ENCODE results near the gene CRK. TPM values are rescaled to one million over a fixed set of nuclear protein-coding genes. Genes with fewer than 3 reads are reported as not detected.
A peak's percentile ranks its signal among the peaks of the same experiment; 100 is the strongest.

The CRK gene
- 10 to 100 TPM; 16.9 to 29.0 (median 20.9) TPM for total RNA-seq
- polyA plus RNA-seq, result 10 to 100 TPM; 20.0 to 24.3 TPM
- 36.2 reads per million, percentile 64 among the genes with 10 or more reads in this experiment for total RNA-seq

DNA sequence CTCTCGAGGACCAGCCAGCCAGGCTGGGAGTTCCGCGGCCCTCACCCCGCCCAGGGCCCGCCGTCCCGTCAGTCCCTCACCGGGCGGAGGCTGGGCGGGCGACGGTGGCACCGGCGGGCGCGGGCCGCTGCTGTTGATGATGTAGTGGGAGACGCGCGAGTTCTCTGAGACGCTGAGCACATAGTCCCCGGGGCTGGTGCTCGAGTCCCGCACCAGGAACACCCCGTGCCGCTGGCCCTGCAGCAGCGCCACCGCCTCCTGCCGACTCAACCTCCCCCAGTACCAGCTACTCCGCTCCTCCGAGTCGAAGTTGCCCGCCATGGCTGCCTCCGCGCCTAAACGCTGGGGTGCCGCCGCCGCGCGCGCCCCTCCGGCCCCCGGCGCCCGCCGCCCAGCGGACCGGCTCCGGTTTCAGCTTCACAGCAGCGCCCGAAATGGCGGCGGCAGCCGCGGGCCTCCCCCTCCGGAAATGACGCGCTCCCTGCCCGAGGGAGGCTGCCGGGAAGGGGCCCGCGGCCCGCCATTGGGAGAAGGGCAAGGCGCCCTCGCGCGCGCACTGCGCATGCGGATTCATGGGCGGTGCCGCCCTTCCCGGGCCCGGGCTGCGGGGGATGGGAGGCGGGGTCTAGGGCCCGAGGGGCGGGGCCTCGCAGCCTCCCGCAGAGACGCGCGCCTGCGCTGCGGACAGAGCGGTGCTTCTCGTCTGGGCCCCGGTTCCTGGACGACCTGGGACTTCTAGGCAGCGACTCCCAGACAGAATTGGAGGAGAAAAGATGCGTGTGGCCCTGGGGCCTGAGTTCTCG is at the start of gene CRK:
CRK (minus strand) TSS at position 436 of the 803 bp plus-strand sequence; CDS start at position 321, 115 bp downstream.
- Histone ChIP-seq H3K27me3 (ENCODE audit: control insufficient read depth in 2 of 2, insufficient read depth in 2 of 2, low read length in 2 of 2) (no peaks in the 10 kb centered on the region), H3K9me3 (ENCODE audit: control insufficient read depth in 2 of 3, low read length in 3 of 3) (no peaks in the 10 kb centered on the region), H3K36me3 (ENCODE audit: control insufficient read depth in 2 of 3, insufficient read depth in 3 of 3, low read length in 3 of 3) (peaks cover 0 to 11% (median 0%) of the 10 kb centered on the region in 3 experiments), H3K4me3 (ENCODE audit: low read length) (peak within 1 kb of the TSS; percentile 94), H3K27ac (ENCODE audit: low read depth, low read length) (peak within 1 kb of the TSS; percentile 97), H3K4me1 (ENCODE audit: control insufficient read depth in 2 of 2, insufficient read depth in 2 of 2, low read length in 2 of 2) (peaks cover 18 to 37% of the 10 kb centered on the region in 2 donors)
- ChIA-PET CTCF (no interaction called here), POLR2A (interaction anchor here (0.8 to 2.8 kb wide), 5 partner anchors 15 to 60 kb away, joined by 3 to 15 read pairs (median 5); partner anchors contain the start of genes INPP5K and YWHAE)
- DNase-seq (peak; percentile 97 to 100 (median 99)), ATAC-seq (peak; percentile 97)
- peaks cover 0 to 7% (median 4%) of the 10 kb centered on the region in 5 donors for H3K36me3 Mint-ChIP-seq
- peaks cover 28 to 64% (median 48%) of the 10 kb centered on the region in 7 donors for H3K4me1 Mint-ChIP-seq
- intact Hi-C loops (cut with micrococcal nuclease), result loop anchor here (1.0 to 2.0 kb wide), 13 partner anchors 29 to 585 kb away; partner anchors contain the start of genes INPP5K (in 2 of the 2), PITPNA (in 2 of the 2), YWHAE (in 2 of the 2) and PRPF8 (in 1 of the 2)
- no peaks in the 10 kb centered on the region for H3K9me3 Mint-ChIP-seq
- peaks cover 0 to 23% (median 4%) of the 10 kb centered on the region in 5 donors for H3K27me3 Mint-ChIP-seq
- H3K27ac Mint-ChIP-seq, result peak within 1 kb of the TSS; percentile 63 to 92 (median 86)
- peak within 1 kb of the TSS; percentile 86 to 95 (median 90) for H3K4me3 Mint-ChIP-seq

DNA sequence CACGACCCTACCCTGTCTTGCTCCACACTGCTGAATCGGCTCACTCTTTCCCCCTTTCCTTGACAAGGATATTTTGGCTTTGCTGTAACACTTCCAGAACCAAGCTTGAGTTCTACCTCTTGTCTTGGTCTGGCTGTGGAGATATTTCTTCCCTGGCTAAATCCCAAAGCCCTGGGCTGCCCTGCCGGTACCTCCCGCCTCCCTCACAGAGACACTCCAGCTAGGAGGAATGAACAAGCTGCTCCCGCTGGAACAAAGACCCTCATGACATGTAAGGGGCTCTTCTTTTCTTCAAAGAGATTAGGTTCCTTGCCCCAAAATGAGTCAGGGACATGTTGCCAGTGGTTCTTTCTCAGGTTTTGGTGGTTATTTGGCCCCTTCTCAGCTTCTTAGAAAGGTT is 49.6 kb upstream of the CRK start:
- peaks cover 0 to 42% (median 13%) of the 10 kb centered on the region in 5 donors for H3K36me3 Mint-ChIP-seq

DNA sequence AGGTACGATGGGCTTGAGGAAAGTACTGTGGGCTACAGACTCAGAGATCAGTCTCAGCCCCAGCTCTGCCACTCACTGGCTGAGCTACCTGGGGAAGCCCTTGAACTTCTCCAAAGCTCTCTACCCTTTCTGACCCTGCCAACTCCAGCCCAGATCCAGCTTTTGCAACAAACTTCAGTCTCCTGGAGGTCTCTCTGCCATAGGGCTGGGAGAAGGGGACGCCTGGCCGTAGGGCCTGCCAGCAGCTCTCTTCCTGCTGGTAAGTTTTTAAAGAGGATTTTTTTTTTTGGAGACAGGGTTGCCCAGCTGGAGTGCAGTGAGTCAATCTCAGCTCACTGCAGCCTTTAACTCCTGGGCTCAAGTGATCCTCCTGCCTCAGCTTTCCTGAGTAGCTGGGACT is 48.8 kb upstream of the CRK start:
- ATAC-seq (no peak), DNase-seq (no peak)
- Histone ChIP-seq H3K9me3 (ENCODE audit: control insufficient read depth in 2 of 3, low read length in 3 of 3) (no peaks in the 10 kb centered on the region), H3K4me3 (ENCODE audit: low read length) (no peak overlapping the region), H3K27me3 (ENCODE audit: control insufficient read depth in 2 of 2, insufficient read depth in 2 of 2, low read length in 2 of 2) (no peaks in the 10 kb centered on the region), H3K27ac (ENCODE audit: low read depth, low read length) (no peak overlapping the region), H3K36me3 (ENCODE audit: control insufficient read depth in 2 of 3, insufficient read depth in 3 of 3, low read length in 3 of 3) (peaks cover 0 to 62% (median 4%) of the 10 kb centered on the region in 3 experiments), H3K4me1 (ENCODE audit: control insufficient read depth in 2 of 2, insufficient read depth in 2 of 2, low read length in 2 of 2) (no peaks in the 10 kb centered on the region)
- H3K36me3 Mint-ChIP-seq, result peaks cover 0 to 37% (median 12%) of the 10 kb centered on the region in 5 donors
- intact Hi-C loops (cut with micrococcal nuclease), result no loop called here
- POLR2A ChIA-PET, result interaction anchor here (0.6 kb wide), 1 partner anchor 17 kb away, joined by 3 read pairs; no protein-coding TSS in a partner anchor
- no peaks in the 10 kb centered on the region for H3K9me3 Mint-ChIP-seq
- H3K4me3 Mint-ChIP-seq, result no peak overlapping the region
- CTCF ChIA-PET, result interaction anchor here (1.6 kb wide), 1 partner anchor 11 kb away, joined by 4 read pairs; the partner anchor contains the start of gene INPP5K
- peaks cover 0 to 9% (median 7%) of the 10 kb centered on the region in 7 donors for H3K4me1 Mint-ChIP-seq
- no peak overlapping the region for H3K27ac Mint-ChIP-seq
- no peaks in the 10 kb centered on the region for H3K27me3 Mint-ChIP-seq

More for the DNA sequence above, 49.6 kb upstream of the CRK start:
- Mint-ChIP-seq H3K27ac (peak overlapping the region in 1 of 9 donors; percentile 63), H3K27me3 (no peaks in the 10 kb centered on the region), H3K4me1 (peaks cover 0 to 10% (median 9%) of the 10 kb centered on the region in 7 donors), H3K4me3 (no peak overlapping the region), H3K9me3 (no peaks in the 10 kb centered on the region)
- intact Hi-C loops (cut with micrococcal nuclease), result no loop called here
- no peaks in the 10 kb centered on the region for H3K9me3 ChIP-seq (ENCODE audit: control insufficient read depth in 2 of 3, low read length in 3 of 3)
- ChIA-PET POLR2A (no interaction called here), CTCF (interaction anchor here (1.6 kb wide), 1 partner anchor 10 kb away, joined by 4 read pairs; the partner anchor contains the start of gene INPP5K)
- no peaks in the 10 kb centered on the region for H3K27me3 ChIP-seq (ENCODE audit: control insufficient read depth in 2 of 2, insufficient read depth in 2 of 2, low read length in 2 of 2)
- no peak overlapping the region for H3K27ac ChIP-seq (ENCODE audit: low read depth, low read length)
- H3K4me3 ChIP-seq (ENCODE audit: low read length), result no peak overlapping the region
- DNase-seq (no peak), ATAC-seq (no peak)
- H3K4me1 ChIP-seq (ENCODE audit: control insufficient read depth in 2 of 2, insufficient read depth in 2 of 2, low read length in 2 of 2), result no peaks in the 10 kb centered on the region
- H3K36me3 ChIP-seq (ENCODE audit: control insufficient read depth in 2 of 3, insufficient read depth in 3 of 3, low read length in 3 of 3), result peaks cover 0 to 64% (median 4%) of the 10 kb centered on the region in 3 experiments

DNA sequence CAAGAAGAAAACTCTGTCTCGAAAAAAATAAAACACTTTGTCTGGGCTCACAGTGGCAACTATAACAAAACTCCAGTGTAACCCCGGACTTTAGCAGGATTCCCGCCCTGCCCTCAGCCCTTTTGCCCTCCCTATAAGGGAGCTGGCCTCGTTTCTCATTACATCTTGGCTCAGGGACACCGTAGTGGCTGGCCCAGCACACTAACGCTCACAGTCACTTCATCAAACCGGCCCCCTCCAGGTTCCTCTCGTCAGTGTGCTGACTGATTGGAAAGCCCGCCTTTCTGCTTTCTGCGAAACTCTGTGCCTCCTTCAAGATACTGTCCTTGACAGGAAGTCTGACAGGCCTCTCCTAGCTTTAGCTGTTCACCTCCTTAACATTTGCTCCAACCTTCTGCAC is 47.7 kb upstream of the CRK start:
- ATAC-seq (no peak), DNase-seq (no peak)
- Mint-ChIP-seq H3K9me3 (no peaks in the 10 kb centered on the region), H3K4me3 (no peak overlapping the region), H3K4me1 (peaks cover 0 to 3% (median 0%) of the 10 kb centered on the region in 7 donors), H3K36me3 (peaks cover 0 to 29% (median 7%) of the 10 kb centered on the region in 5 donors), H3K27me3 (no peaks in the 10 kb centered on the region), H3K27ac (peak overlapping the region in 1 of 9 donors; percentile 6)
- ChIA-PET POLR2A (no interaction called here), CTCF (no interaction called here)
- no peaks in the 10 kb centered on the region for H3K27me3 ChIP-seq (ENCODE audit: control insufficient read depth in 2 of 2, insufficient read depth in 2 of 2, low read length in 2 of 2)
- H3K4me1 ChIP-seq (ENCODE audit: control insufficient read depth in 2 of 2, insufficient read depth in 2 of 2, low read length in 2 of 2), result no peaks in the 10 kb centered on the region
- no peak overlapping the region for H3K4me3 ChIP-seq (ENCODE audit: low read length)
- no peaks in the 10 kb centered on the region for H3K9me3 ChIP-seq (ENCODE audit: control insufficient read depth in 2 of 3, low read length in 3 of 3)
- intact Hi-C loops (cut with micrococcal nuclease), result no loop called here
- H3K36me3 ChIP-seq (ENCODE audit: control insufficient read depth in 2 of 3, insufficient read depth in 3 of 3, low read length in 3 of 3), result peaks cover 0 to 55% (median 0%) of the 10 kb centered on the region in 3 experiments
- no peak overlapping the region for H3K27ac ChIP-seq (ENCODE audit: low read depth, low read length)

DNA sequence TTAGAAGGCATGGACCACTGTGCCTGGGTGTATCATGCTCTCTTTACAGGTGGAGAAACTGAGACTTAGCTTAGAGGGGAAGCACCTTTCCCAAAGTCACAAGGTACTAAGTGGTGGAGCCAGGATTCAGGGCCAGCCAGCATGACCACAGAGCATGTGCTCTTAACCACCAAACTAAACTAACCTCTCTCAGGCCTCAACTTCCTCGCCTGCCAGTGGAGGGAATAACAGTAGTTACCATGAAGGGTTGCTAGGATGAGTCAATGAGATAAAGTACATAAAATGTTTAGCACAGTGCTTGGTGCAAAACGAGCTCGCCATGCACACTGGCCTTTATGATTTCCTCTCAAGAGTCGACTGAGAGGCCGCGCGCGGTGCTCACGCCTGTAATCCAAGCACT is 42.8 kb upstream of the CRK start:
- Histone ChIP-seq H3K4me1 (ENCODE audit: control insufficient read depth in 2 of 2, insufficient read depth in 2 of 2, low read length in 2 of 2) (no peaks in the 10 kb centered on the region), H3K27ac (ENCODE audit: low read depth, low read length) (no peak overlapping the region), H3K4me3 (ENCODE audit: low read length) (no peak overlapping the region), H3K36me3 (ENCODE audit: control insufficient read depth in 2 of 3, insufficient read depth in 3 of 3, low read length in 3 of 3) (peaks cover 0 to 45% (median 0%) of the 10 kb centered on the region in 3 experiments), H3K9me3 (ENCODE audit: control insufficient read depth in 2 of 3, low read length in 3 of 3) (no peaks in the 10 kb centered on the region), H3K27me3 (ENCODE audit: control insufficient read depth in 2 of 2, insufficient read depth in 2 of 2, low read length in 2 of 2) (no peaks in the 10 kb centered on the region)
- H3K36me3 Mint-ChIP-seq, result peaks cover 0 to 6% (median 0%) of the 10 kb centered on the region in 5 donors
- H3K9me3 Mint-ChIP-seq, result no peaks in the 10 kb centered on the region
- intact Hi-C loops (cut with micrococcal nuclease), result no loop called here
- ChIA-PET CTCF (no interaction called here), POLR2A (interaction anchor here (0.6 kb wide), 1 partner anchor 354 kb away, joined by 3 read pairs; no protein-coding TSS in a partner anchor)
- ATAC-seq (no peak), DNase-seq (no peak)
- peaks cover 0 to 3% (median 2%) of the 10 kb centered on the region in 7 donors for H3K4me1 Mint-ChIP-seq
- peak overlapping the region in 1 of 9 donors; percentile 22 for H3K27ac Mint-ChIP-seq
- H3K27me3 Mint-ChIP-seq, result no peaks in the 10 kb centered on the region
- H3K4me3 Mint-ChIP-seq, result no peak overlapping the region

DNA sequence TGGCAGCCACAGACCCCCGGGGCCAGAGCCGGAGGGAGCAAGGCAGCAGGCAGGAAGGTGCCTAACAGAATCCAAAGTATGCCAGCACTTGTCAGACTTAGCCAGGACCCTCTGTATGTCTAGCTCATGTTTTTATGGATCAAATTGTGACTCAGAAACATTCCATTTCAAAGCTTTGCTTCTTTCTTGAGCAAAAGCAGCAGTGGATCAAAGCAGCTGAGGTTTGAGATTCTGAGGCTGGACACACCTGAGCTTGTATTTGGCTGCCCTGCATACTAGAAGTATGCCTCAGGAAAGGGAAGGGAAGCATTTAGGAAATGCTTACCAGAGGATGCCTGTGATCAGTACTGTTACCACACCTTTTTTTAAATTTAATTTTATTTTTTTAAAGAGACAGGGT is 42.2 kb upstream of the CRK start:
- Mint-ChIP-seq H3K4me3 (no peak overlapping the region), H3K27ac (no peak overlapping the region), H3K36me3 (peaks cover 0 to 3% (median 0%) of the 10 kb centered on the region in 5 donors), H3K9me3 (no peaks in the 10 kb centered on the region), H3K27me3 (no peaks in the 10 kb centered on the region), H3K4me1 (peaks cover 0 to 9% (median 5%) of the 10 kb centered on the region in 7 donors)
- Histone ChIP-seq H3K27ac (ENCODE audit: low read depth, low read length) (no peak overlapping the region), H3K9me3 (ENCODE audit: control insufficient read depth in 2 of 3, low read length in 3 of 3) (no peaks in the 10 kb centered on the region), H3K4me1 (ENCODE audit: control insufficient read depth in 2 of 2, insufficient read depth in 2 of 2, low read length in 2 of 2) (peaks cover 0 to 3% of the 10 kb centered on the region in 2 donors), H3K27me3 (ENCODE audit: control insufficient read depth in 2 of 2, insufficient read depth in 2 of 2, low read length in 2 of 2) (no peaks in the 10 kb centered on the region), H3K4me3 (ENCODE audit: low read length) (no peak overlapping the region), H3K36me3 (ENCODE audit: control insufficient read depth in 2 of 3, insufficient read depth in 3 of 3, low read length in 3 of 3) (peaks cover 0 to 40% (median 0%) of the 10 kb centered on the region in 3 experiments)
- intact Hi-C loops (cut with micrococcal nuclease), result no loop called here
- no peak for DNase-seq
- ATAC-seq, result no peak
- ChIA-PET CTCF (no interaction called here), POLR2A (interaction anchor here (0.6 kb wide), 1 partner anchor 354 kb away, joined by 3 read pairs; no protein-coding TSS in a partner anchor)

Measured in naive thymus-derived CD4-positive, alpha-beta T cell (primary cell).